Measurements from ENCODE around the gene GRID1.

GRID1 gene

DNA sequence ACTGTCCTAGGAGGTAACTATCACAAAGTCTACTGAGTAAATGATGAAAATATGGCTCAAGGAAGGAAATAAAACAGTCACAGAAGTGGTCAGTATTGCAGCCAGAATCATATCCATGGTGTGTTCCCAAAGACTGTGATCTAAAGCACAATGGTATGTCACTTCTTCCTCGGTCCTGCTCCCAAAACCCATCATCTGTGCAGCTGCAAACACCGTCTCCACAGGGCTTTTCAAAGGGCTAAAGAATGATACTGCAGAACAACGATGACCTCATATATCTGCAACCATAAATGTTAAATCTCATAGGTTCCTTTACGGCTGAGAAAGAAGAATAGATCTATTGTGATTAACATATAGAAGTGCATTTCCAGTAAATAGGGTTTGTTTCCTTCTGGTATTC is 465.0 kb downstream of the GRID1 start:
- H2BK15ac ChIP-seq (replicated peaks; ENCODE audit: low read depth) = no peak overlapping the region
- H3K79me2 ChIP-seq (ENCODE audit: control insufficient read depth, insufficient read depth, low read length) = no peaks in the 10 kb centered on the region
- H3K27ac ChIP-seq (ENCODE audit: low read depth, low read length) = no peak overlapping the region
- no peak overlapping the region for H3K4me3 ChIP-seq (ENCODE audit: low read length)
- no peaks in the 10 kb centered on the region for H3K36me3 ChIP-seq (ENCODE audit: control insufficient read depth, insufficient read depth, low read length)
- H2AK5ac ChIP-seq (ENCODE audit: low read length) = no peak overlapping the region
- no CpG with 5 or more reads among the region's 4 CpGs for WGBS (ENCODE audit: extremely low coverage, insufficient coverage, low lambda C conversion rate)
- H3K4ac ChIP-seq (ENCODE audit: low read depth, low read length) = no peak overlapping the region
- no peak overlapping the region for H3K56ac ChIP-seq (ENCODE audit: low read length)
- H3K23ac ChIP-seq (ENCODE audit: low read length) = no peak overlapping the region
- DNase-seq = no peak
- H3K4me2 ChIP-seq (ENCODE audit: low read length) = no peak overlapping the region
- no peak overlapping the region for H3K9ac ChIP-seq (ENCODE audit: low read length)
- H3K18ac ChIP-seq (ENCODE audit: low read length) = no peak overlapping the region
- H2BK5ac ChIP-seq (ENCODE audit: low read length) = no peak overlapping the region
- H3K27me3 ChIP-seq (ENCODE audit: insufficient read depth, low read length, poor library complexity) = no peaks in the 10 kb centered on the region
- no peak overlapping the region for H4K5ac ChIP-seq (ENCODE audit: low read length)
- no peaks in the 10 kb centered on the region for H3K79me1 ChIP-seq (ENCODE audit: low read length)
- H4K8ac ChIP-seq (ENCODE audit: low read depth, low read length) = no peak overlapping the region
- no peaks in the 10 kb centered on the region for H3K4me1 ChIP-seq (ENCODE audit: control insufficient read depth, low read depth, low read length)
- H2BK120ac ChIP-seq (ENCODE audit: low read depth, low read length) = no peak overlapping the region

DNA sequence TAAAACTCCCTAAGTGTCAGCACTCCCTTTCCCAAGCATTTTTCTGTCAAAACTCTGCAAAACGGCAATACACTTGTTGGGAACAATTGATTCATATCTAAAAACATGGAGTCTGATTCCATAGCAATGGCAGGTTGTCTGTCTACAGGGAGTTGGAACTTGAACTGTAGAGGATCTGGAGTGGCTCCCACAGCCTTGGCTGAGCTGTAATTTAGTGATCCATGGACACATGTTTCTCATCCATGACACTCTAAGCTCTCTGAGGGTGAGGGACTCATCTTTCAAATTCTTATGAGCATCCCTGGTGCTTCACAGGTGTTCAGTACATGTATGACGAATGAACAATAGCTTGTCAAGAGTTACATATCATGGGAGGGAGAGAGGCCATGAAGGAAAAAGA is 466.1 kb downstream of the GRID1 start:
- H4K8ac ChIP-seq (ENCODE audit: low read depth, low read length) = no peak overlapping the region

DNA sequence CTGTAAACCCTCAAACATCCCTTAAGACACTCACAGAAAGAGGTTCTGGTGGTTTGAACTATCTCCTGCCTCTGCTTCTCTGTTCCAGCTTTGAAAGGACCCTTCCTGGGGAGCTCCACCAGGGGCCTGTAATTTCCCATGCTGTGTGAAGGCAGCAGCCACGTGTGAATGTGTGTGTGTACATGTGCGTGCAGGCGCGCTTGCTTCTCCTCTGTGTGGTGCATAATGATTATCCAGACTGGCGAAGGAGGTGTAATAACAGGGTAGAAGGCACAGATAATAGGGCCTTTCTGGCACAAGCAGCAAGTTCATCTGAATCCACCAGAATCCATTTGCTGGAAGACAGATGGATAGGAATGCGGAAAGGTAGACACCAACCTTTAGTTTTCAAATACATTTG is 466.5 kb downstream of the GRID1 start:
- Histone ChIP-seq H2BK15ac (replicated peaks; ENCODE audit: low read depth) (no peak overlapping the region), H3K4me2 (ENCODE audit: low read length) (no peak overlapping the region), H3K36me3 (ENCODE audit: control insufficient read depth, insufficient read depth, low read length) (no peaks in the 10 kb centered on the region), H3K27ac (ENCODE audit: low read depth, low read length) (no peak overlapping the region), H3K79me2 (ENCODE audit: control insufficient read depth, insufficient read depth, low read length) (no peaks in the 10 kb centered on the region), H3K4ac (ENCODE audit: low read depth, low read length) (no peak overlapping the region), H3K27me3 (ENCODE audit: insufficient read depth, low read length, poor library complexity) (no peaks in the 10 kb centered on the region), H3K9ac (ENCODE audit: low read length) (no peak overlapping the region), H3K23ac (ENCODE audit: low read length) (no peak overlapping the region), H3K4me1 (ENCODE audit: control insufficient read depth, low read depth, low read length) (no peaks in the 10 kb centered on the region), H2AK5ac (ENCODE audit: low read length) (no peak overlapping the region), H3K79me1 (ENCODE audit: low read length) (no peaks in the 10 kb centered on the region), H2BK5ac (ENCODE audit: low read length) (no peak overlapping the region), H3K4me3 (ENCODE audit: low read length) (no peak overlapping the region), H3K56ac (ENCODE audit: low read length) (no peak overlapping the region), H4K8ac (ENCODE audit: low read depth, low read length) (no peak overlapping the region), H3K18ac (ENCODE audit: low read length) (no peak overlapping the region), H4K5ac (ENCODE audit: low read length) (no peak overlapping the region), H2BK120ac (ENCODE audit: low read depth, low read length) (no peak overlapping the region)
- WGBS (ENCODE audit: extremely low coverage, insufficient coverage, low lambda C conversion rate) = no CpG with 5 or more reads among the region's 6 CpGs
- DNase-seq = no peak

More for the DNA sequence above, 466.1 kb downstream of the GRID1 start:
- Histone ChIP-seq H2BK120ac (ENCODE audit: low read depth, low read length) (no peak overlapping the region), H3K36me3 (ENCODE audit: control insufficient read depth, insufficient read depth, low read length) (no peaks in the 10 kb centered on the region), H3K4me1 (ENCODE audit: control insufficient read depth, low read depth, low read length) (no peaks in the 10 kb centered on the region), H3K9ac (ENCODE audit: low read length) (no peak overlapping the region), H3K4ac (ENCODE audit: low read depth, low read length) (no peak overlapping the region), H2BK5ac (ENCODE audit: low read length) (no peak overlapping the region), H2BK15ac (replicated peaks; ENCODE audit: low read depth) (no peak overlapping the region), H3K27me3 (ENCODE audit: insufficient read depth, low read length, poor library complexity) (no peaks in the 10 kb centered on the region), H4K5ac (ENCODE audit: low read length) (no peak overlapping the region), H3K79me1 (ENCODE audit: low read length) (no peaks in the 10 kb centered on the region), H2AK5ac (ENCODE audit: low read length) (no peak overlapping the region), H3K4me2 (ENCODE audit: low read length) (no peak overlapping the region), H3K23ac (ENCODE audit: low read length) (no peak overlapping the region), H3K18ac (ENCODE audit: low read length) (no peak overlapping the region), H3K27ac (ENCODE audit: low read depth, low read length) (no peak overlapping the region), H3K4me3 (ENCODE audit: low read length) (no peak overlapping the region), H3K79me2 (ENCODE audit: control insufficient read depth, insufficient read depth, low read length) (no peaks in the 10 kb centered on the region), H3K56ac (ENCODE audit: low read length) (no peak overlapping the region)
- DNase-seq = no peak
- WGBS (ENCODE audit: extremely low coverage, insufficient coverage, low lambda C conversion rate) = no CpG with 5 or more reads among the region's 2 CpGs

DNA sequence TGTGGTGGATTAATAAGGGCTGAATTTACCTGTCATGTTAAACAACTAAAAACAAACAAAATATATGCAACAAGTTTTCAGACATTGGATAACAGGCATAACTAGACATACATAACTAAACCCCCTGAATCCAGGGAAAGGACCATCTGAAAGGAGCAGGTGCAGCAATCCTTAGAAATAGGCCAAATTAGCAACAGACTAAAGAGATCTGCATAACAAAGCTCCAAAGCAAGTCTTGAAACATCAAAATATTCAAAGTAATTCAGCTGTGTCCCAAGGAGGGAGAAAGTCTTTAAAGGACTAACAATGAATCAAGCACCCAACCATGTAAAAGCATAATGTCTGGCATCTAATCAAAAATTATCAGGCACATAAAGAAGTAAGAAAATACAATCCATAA is 475.1 kb downstream of the GRID1 start:
- Histone ChIP-seq H3K23ac (ENCODE audit: low read length) (no peak overlapping the region), H3K56ac (ENCODE audit: low read length) (no peak overlapping the region), H3K36me3 (ENCODE audit: control insufficient read depth, insufficient read depth, low read length) (no peaks in the 10 kb centered on the region), H3K4me2 (ENCODE audit: low read length) (no peak overlapping the region), H3K9ac (ENCODE audit: low read length) (no peak overlapping the region), H3K4me3 (ENCODE audit: low read length) (no peak overlapping the region), H3K27me3 (ENCODE audit: insufficient read depth, low read length, poor library complexity) (no peaks in the 10 kb centered on the region), H3K27ac (ENCODE audit: low read depth, low read length) (no peak overlapping the region), H2BK15ac (replicated peaks; ENCODE audit: low read depth) (no peak overlapping the region), H3K18ac (ENCODE audit: low read length) (no peak overlapping the region), H3K79me1 (ENCODE audit: low read length) (no peaks in the 10 kb centered on the region), H2BK5ac (ENCODE audit: low read length) (no peak overlapping the region), H2AK5ac (ENCODE audit: low read length) (no peak overlapping the region), H3K4me1 (ENCODE audit: control insufficient read depth, low read depth, low read length) (no peaks in the 10 kb centered on the region), H4K8ac (ENCODE audit: low read depth, low read length) (no peak overlapping the region), H3K79me2 (ENCODE audit: control insufficient read depth, insufficient read depth, low read length) (no peaks in the 10 kb centered on the region), H4K5ac (ENCODE audit: low read length) (no peak overlapping the region), H2BK120ac (ENCODE audit: low read depth, low read length) (no peak overlapping the region), H3K4ac (ENCODE audit: low read depth, low read length) (no peak overlapping the region)
- DNase-seq = no peak

DNA sequence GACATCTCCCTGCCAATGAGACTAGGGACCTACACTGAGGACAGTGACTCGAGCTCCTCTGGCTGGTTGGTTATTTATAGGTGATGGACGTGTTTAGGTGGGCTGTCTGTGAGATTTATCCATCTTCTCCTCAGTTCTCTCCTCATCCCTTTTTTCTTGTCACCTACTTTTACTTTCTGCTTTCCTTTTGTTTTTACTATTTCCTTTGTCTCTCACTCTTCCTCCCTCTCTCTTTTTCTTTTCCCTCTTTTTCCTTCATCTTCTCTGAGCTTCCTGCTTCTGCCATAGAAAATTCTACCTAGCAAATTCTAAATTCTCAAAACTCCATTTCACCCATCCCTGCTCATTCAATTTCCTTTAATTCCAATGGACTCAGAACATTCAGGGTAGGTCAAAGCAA is 478.0 kb downstream of the GRID1 start:
- H3K27me3 ChIP-seq (ENCODE audit: insufficient read depth, low read length, poor library complexity) = no peaks in the 10 kb centered on the region
- no CpG with 5 or more reads among the region's 2 CpGs for WGBS (ENCODE audit: extremely low coverage, insufficient coverage, low lambda C conversion rate)

DNA sequence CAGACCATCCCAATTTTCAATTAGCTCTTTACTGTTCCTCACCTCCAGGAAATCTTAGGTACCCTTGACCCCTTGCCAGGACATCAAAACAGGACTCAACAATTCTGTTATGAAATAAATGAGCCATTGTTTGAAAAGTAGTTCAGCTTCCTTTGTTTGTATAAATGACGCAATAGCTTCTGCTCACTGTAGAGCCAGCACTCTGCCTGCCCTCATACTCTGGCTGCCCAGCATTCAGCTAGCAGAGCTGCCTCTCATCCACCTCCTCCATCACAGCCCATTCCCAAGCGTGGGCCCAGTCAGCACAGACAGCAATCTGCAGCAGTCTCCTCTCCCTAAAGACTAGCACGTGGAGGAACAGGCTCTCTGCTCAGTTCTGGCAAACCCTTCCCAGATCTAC is 478.6 kb downstream of the GRID1 start:
- WGBS (ENCODE audit: extremely low coverage, insufficient coverage, low lambda C conversion rate) = no CpG with 5 or more reads among the region's 3 CpGs
- Histone ChIP-seq H4K8ac (ENCODE audit: low read depth, low read length) (no peak overlapping the region), H3K79me2 (ENCODE audit: control insufficient read depth, insufficient read depth, low read length) (no peaks in the 10 kb centered on the region), H3K18ac (ENCODE audit: low read length) (no peak overlapping the region), H3K79me1 (ENCODE audit: low read length) (no peaks in the 10 kb centered on the region), H3K9ac (ENCODE audit: low read length) (no peak overlapping the region), H2BK15ac (replicated peaks; ENCODE audit: low read depth) (no peak overlapping the region), H2BK5ac (ENCODE audit: low read length) (no peak overlapping the region), H3K36me3 (ENCODE audit: control insufficient read depth, insufficient read depth, low read length) (no peaks in the 10 kb centered on the region), H4K5ac (ENCODE audit: low read length) (no peak overlapping the region), H3K4ac (ENCODE audit: low read depth, low read length) (no peak overlapping the region), H3K4me1 (ENCODE audit: control insufficient read depth, low read depth, low read length) (no peaks in the 10 kb centered on the region), H3K4me2 (ENCODE audit: low read length) (no peak overlapping the region), H3K27ac (ENCODE audit: low read depth, low read length) (no peak overlapping the region), H2BK120ac (ENCODE audit: low read depth, low read length) (no peak overlapping the region), H3K56ac (ENCODE audit: low read length) (no peak overlapping the region), H2AK5ac (ENCODE audit: low read length) (no peak overlapping the region), H3K27me3 (ENCODE audit: insufficient read depth, low read length, poor library complexity) (no peaks in the 10 kb centered on the region), H3K4me3 (ENCODE audit: low read length) (no peak overlapping the region), H3K23ac (ENCODE audit: low read length) (no peak overlapping the region)
- no peak for DNase-seq

More for the DNA sequence above, 478.0 kb downstream of the GRID1 start:
- H3K27ac ChIP-seq (ENCODE audit: low read depth, low read length) = no peak overlapping the region
- no peak overlapping the region for H2BK5ac ChIP-seq (ENCODE audit: low read length)
- no peak overlapping the region for H3K56ac ChIP-seq (ENCODE audit: low read length)
- H3K9ac ChIP-seq (ENCODE audit: low read length) = no peak overlapping the region
- H3K79me2 ChIP-seq (ENCODE audit: control insufficient read depth, insufficient read depth, low read length) = no peaks in the 10 kb centered on the region
- no peak overlapping the region for H2AK5ac ChIP-seq (ENCODE audit: low read length)
- H2BK15ac ChIP-seq (replicated peaks; ENCODE audit: low read depth) = no peak overlapping the region
- no peak overlapping the region for H2BK120ac ChIP-seq (ENCODE audit: low read depth, low read length)
- no peak overlapping the region for H3K4me3 ChIP-seq (ENCODE audit: low read length)
- no peak for DNase-seq
- H3K23ac ChIP-seq (ENCODE audit: low read length) = no peak overlapping the region
- no peaks in the 10 kb centered on the region for H3K36me3 ChIP-seq (ENCODE audit: control insufficient read depth, insufficient read depth, low read length)
- H3K4me1 ChIP-seq (ENCODE audit: control insufficient read depth, low read depth, low read length) = no peaks in the 10 kb centered on the region
- H4K5ac ChIP-seq (ENCODE audit: low read length) = no peak overlapping the region
- no peak overlapping the region for H4K8ac ChIP-seq (ENCODE audit: low read depth, low read length)
- H3K4me2 ChIP-seq (ENCODE audit: low read length) = no peak overlapping the region
- no peak overlapping the region for H3K18ac ChIP-seq (ENCODE audit: low read length)
- no peak overlapping the region for H3K4ac ChIP-seq (ENCODE audit: low read depth, low read length)
- no peaks in the 10 kb centered on the region for H3K79me1 ChIP-seq (ENCODE audit: low read length)
